Measurements from ENCODE around the gene DHRS9.

- TF ChIP-seq POLR2A (IDR thresholded peaks at IDR 0.05) = no peak
- no peak for TF ChIP-seq CTCF (IDR thresholded peaks at IDR 0.05)
These were observed 12.2 kb downstream of the DHRS9 start for GRCh38 chr2:169081551-169081950.
